Mucosa of descending colon (tissue), 3 donors: ENCODE results near the gene TBCC. TPM values are rescaled to one million over a fixed set of nuclear protein-coding genes. Genes with fewer than 3 reads are reported as not detected.

Source experiments
- ATAC-seq: fragments of 200-7000 bp; cut with Tn5 transposase; one replicate; pipeline ENCODE4 v1.9.1; 2020; ENCODE audit warnings: mild to moderate bottlenecking, moderate library complexity
- DNase-seq, 3 donors: peaks; one replicate each; pipeline ENCODE4 v3.0.0-alpha.2; 2020
- H3K36me3 ChIP-seq: fragments of 200-600 bp; one replicate; pipeline ENCODE4 v1.8.0; 2021; ENCODE audit warnings: low read depth, mild to moderate bottlenecking
- H3K4me1 ChIP-seq: fragments of 200-600 bp; one replicate; pipeline ENCODE4 v1.8.0; 2021; ENCODE audit warnings: low read depth, mild to moderate bottlenecking
- H3K4me3 ChIP-seq: fragments of 200-600 bp; one replicate; pipeline ENCODE4 v1.8.0; 2021; ENCODE audit warnings: mild to moderate bottlenecking
- H3K9me3 ChIP-seq: fragments of 200-600 bp; one replicate; pipeline ENCODE4 v1.8.0; 2021; ENCODE audit warnings: mild to moderate bottlenecking
- intact Hi-C, 2 donors: fragments of 100-400 bp; cut with DNase I in 1 of 2; cut with micrococcal nuclease in 1 of 2; formaldehyde crosslinking; loops; one replicate each; pipeline versions ENCODE4 v1.11.0 to v1.11.1; 2022; cut with DNase I, micrococcal nuclease
- total RNA-seq, 3 donors: library from RNA; stranded (reverse); fragmentation: NEBNext Ultra II Directional in 2 of 3; extraction: Animal tissue kit (Norgen Biotek cat#: 25700) in 2 of 3; gene quantifications; one replicate each; pipeline versions ENCODE4 v1.2.1 to v1.2.4, GENCODE V29; 2021 to 2023
- TF ChIP-seq, protein P1 (sequence below): fragments of 200-600 bp; IDR thresholded peaks from one replicate; pipeline ENCODE4 v1.8.0; 2022; ENCODE audit warnings: antibody characterized with exemption, mild to moderate bottlenecking
- donor health status: DM: no; HTN: no; CAD: no; lungs with moderate emphysema.
- donor health status: DM: no; HTN: no; CAD: no.
- donor health status: DM: no; HTN: yes; CAD: no.

The TBCC gene
- total RNA-seq, 3 donors from 2014 or later = 22.6 to 35.3 (median 26.6) TPM

GRCh38 chr6:42766163-42766670, 20.3 kb upstream of the TBCC start:
- Histone ChIP-seq H3K4me1 (peaks cover 14% of the 10 kb centered on the region), H3K9me3 (no peaks in the 10 kb centered on the region), H3K4me3 (no peak overlapping the region), H3K36me3 (no peaks in the 10 kb centered on the region)
- DNase-seq (no peak), ATAC-seq (peak; percentile 43)
- TF ChIP-seq, protein P1, sequence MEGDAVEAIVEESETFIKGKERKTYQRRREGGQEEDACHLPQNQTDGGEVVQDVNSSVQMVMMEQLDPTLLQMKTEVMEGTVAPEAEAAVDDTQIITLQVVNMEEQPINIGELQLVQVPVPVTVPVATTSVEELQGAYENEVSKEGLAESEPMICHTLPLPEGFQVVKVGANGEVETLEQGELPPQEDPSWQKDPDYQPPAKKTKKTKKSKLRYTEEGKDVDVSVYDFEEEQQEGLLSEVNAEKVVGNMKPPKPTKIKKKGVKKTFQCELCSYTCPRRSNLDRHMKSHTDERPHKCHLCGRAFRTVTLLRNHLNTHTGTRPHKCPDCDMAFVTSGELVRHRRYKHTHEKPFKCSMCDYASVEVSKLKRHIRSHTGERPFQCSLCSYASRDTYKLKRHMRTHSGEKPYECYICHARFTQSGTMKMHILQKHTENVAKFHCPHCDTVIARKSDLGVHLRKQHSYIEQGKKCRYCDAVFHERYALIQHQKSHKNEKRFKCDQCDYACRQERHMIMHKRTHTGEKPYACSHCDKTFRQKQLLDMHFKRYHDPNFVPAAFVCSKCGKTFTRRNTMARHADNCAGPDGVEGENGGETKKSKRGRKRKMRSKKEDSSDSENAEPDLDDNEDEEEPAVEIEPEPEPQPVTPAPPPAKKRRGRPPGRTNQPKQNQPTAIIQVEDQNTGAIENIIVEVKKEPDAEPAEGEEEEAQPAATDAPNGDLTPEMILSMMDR = no peak
- intact Hi-C loops = no loop called here

GRCh38 chr6:42764911-42765648, 19.2 kb upstream of the TBCC start:
- peak; percentile 51 for ATAC-seq
- TF ChIP-seq, protein P1 = no peak
- Histone ChIP-seq H3K36me3 (no peaks in the 10 kb centered on the region), H3K4me1 (peaks cover 11% of the 10 kb centered on the region), H3K9me3 (no peaks in the 10 kb centered on the region), H3K4me3 (no peak overlapping the region)
- peak in 1 of 3 donors; percentile 65 for DNase-seq
- intact Hi-C loops = no loop called here

- H3K9me3 ChIP-seq = no peaks in the 10 kb centered on the region
- ATAC-seq (peak; percentile 76), DNase-seq (no peak)
- H3K4me1 ChIP-seq = peaks cover 11% of the 10 kb centered on the region
- no peak overlapping the region for H3K4me3 ChIP-seq
- H3K36me3 ChIP-seq = no peaks in the 10 kb centered on the region
- intact Hi-C loops = no loop called here
- TF ChIP-seq, protein P1 = no peak
These were observed 17.0 kb upstream of the TBCC start for GRCh38 chr6:42762950-42763349.

GRCh38 chr6:42762426-42762859, 16.5 kb upstream of the TBCC start:
- peaks cover 11% of the 10 kb centered on the region for H3K4me1 ChIP-seq
- DNase-seq (peak in 1 of 3 donors; percentile 61), ATAC-seq (peak; percentile 86)
- intact Hi-C loops = no loop called here
- no peaks in the 10 kb centered on the region for H3K36me3 ChIP-seq
- TF ChIP-seq, protein P1 = no peak
- H3K9me3 ChIP-seq = no peaks in the 10 kb centered on the region
- H3K4me3 ChIP-seq = no peak overlapping the region

DNA sequence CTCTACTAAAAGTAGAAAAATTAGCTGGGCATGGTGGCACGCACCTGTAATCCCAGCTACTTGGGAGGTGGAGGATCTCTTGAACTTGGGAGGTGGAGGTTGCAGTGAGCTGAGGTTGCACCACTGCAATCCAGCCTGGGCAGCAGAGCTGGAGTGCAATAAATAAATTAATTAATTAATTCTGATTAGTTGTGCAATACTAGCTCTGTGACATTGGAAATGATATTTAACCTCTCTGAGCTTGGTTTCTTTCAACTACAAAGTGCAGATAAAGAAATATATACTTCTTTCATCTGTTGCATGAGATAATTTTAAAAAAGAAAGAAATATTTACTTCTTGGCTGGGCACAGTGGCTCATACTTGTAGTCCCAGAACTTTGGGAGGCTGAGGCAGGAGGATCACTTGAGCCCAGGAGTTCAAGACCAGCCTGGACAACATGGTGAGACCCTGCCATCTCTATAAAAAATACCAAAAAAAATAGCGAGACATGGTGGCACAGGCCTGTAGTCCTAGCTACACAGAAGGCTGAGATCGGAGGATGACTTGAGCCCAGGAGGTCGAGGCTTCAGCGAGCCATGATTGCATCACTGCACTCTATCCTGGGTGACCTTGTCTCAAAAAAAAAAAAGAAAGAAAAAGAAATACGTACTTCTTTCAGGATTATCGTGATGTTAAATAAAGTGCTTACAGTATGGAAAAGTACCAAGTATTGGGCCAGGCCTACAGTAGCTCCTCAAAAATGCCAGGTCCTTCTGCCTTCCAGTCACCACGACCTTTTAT, 15.6 kb upstream of the TBCC start:
- TF ChIP-seq, protein P1 = no peak
- intact Hi-C loops = no loop called here
- ATAC-seq = no peak
- Histone ChIP-seq H3K36me3 (no peaks in the 10 kb centered on the region), H3K9me3 (no peaks in the 10 kb centered on the region), H3K4me1 (peaks cover 11% of the 10 kb centered on the region), H3K4me3 (no peak overlapping the region)
- DNase-seq = no peak
